SU-DHL-6 (cell line): Measurements from ENCODE around the gene ALK.

Experiments
- H2AFZ ChIP-seq: fragments of 200-600 bp; sonication (generic); 2 replicates; pipeline ENCODE4 v1.6.1; 2014; ENCODE audit warnings: low read depth, mild to moderate bottlenecking, moderate library complexity, mixed read lengths, antibody characterized with exemption, low read length; ENCODE audit not compliant: severe bottlenecking
- H3F3A ChIP-seq: fragments of 200-600 bp; shearing (Covaris generic); 2 replicates; pipeline ENCODE4 v1.6.0; 2016; ENCODE audit warnings: antibody characterized with exemption, mild to moderate bottlenecking; ENCODE audit not compliant: insufficient read depth
- H3K27ac ChIP-seq: fragments of 200-600 bp; sonication (generic); 2 replicates; pipeline ENCODE4 v1.5.1; 2016; ENCODE audit warnings: low read depth, mild to moderate bottlenecking, low read length, moderate library complexity, mixed read lengths
- H3K27me3 ChIP-seq: fragments of 200-600 bp; sonication (generic), shearing (Covaris generic); 2 replicates; pipeline ENCODE4 v1.6.0; 2014; ENCODE audit warnings: mild to moderate bottlenecking, low read length
- H3K36me3 ChIP-seq: fragments of 200-600 bp; sonication (generic); 2 replicates; pipeline ENCODE4 v1.6.1; 2014; ENCODE audit warnings: mild to moderate bottlenecking, low read length, mixed read lengths
- H3K4me2 ChIP-seq: fragments of 300-600, 200-600 bp; shearing (Covaris generic), sonication (generic); 2 replicates; pipeline ENCODE4 v1.6.0; 2014; ENCODE audit warnings: low read length, low read depth, mild to moderate bottlenecking; ENCODE audit not compliant: poor library complexity, severe bottlenecking
- H3K4me3 ChIP-seq: fragments of 200-600 bp; sonication (generic); 2 replicates; pipeline ENCODE4 v1.5.1; 2014; ENCODE audit warnings: antibody characterized with exemption, low read length, mild to moderate bottlenecking, mixed read lengths; ENCODE audit not compliant: insufficient read depth, poor library complexity, severe bottlenecking
- H3K79me2 ChIP-seq: fragments of 200-600 bp; sonication (generic); 2 replicates; pipeline ENCODE4 v1.6.1; 2014; ENCODE audit warnings: mild to moderate bottlenecking, low read length, moderate library complexity; ENCODE audit not compliant: insufficient read depth
- H3K9ac ChIP-seq: fragments of 200-600 bp; sonication (generic); 2 replicates; pipeline ENCODE4 v1.7.0; 2014; ENCODE audit warnings: mild to moderate bottlenecking, low read length
- H3K9me2 ChIP-seq: fragments of 200-600 bp; sonication (generic); replicated peaks from 2 replicates; pipeline ENCODE4 v1.6.1; 2014; ENCODE audit warnings: low read length; ENCODE audit not compliant: insufficient read depth
- H3K9me3 ChIP-seq: fragments of 200-600 bp; sonication (generic); 2 replicates; pipeline ENCODE4 v1.6.1; 2014; ENCODE audit warnings: low read length, mixed read lengths; ENCODE audit not compliant: insufficient read depth
- H4K20me1 ChIP-seq: fragments of 200-600 bp; sonication (generic); 2 replicates; pipeline ENCODE4 v1.6.1; 2014; ENCODE audit warnings: low read depth, mild to moderate bottlenecking, antibody characterized with exemption, low read length, moderate library complexity, mixed read lengths
- EZH2phosphoT487 ChIP-seq: fragments of 200-600 bp; sonication (generic), shearing (Covaris generic); conservative IDR thresholded peaks from 2 replicates; pipeline ENCODE4 v1.6.1; 2018; ENCODE audit warnings: mild to moderate bottlenecking, antibody characterized with exemption, low read length, moderate library complexity, mixed read lengths
- TF ChIP-seq, protein P1 (sequence below): fragments of 200-600 bp; sonication (generic); IDR thresholded peaks from one replicate; pipeline ENCODE4 v1.5.1; 2017; ENCODE audit warnings: antibody characterized with exemption, mild to moderate bottlenecking, low read length, moderate library complexity; ENCODE audit not compliant: insufficient read depth, poor library complexity, severe bottlenecking

ALK gene

GRCh38 chr2:29766191-29766590 is 155.2 kb downstream of the ALK start:
- TF ChIP-seq, protein P1, sequence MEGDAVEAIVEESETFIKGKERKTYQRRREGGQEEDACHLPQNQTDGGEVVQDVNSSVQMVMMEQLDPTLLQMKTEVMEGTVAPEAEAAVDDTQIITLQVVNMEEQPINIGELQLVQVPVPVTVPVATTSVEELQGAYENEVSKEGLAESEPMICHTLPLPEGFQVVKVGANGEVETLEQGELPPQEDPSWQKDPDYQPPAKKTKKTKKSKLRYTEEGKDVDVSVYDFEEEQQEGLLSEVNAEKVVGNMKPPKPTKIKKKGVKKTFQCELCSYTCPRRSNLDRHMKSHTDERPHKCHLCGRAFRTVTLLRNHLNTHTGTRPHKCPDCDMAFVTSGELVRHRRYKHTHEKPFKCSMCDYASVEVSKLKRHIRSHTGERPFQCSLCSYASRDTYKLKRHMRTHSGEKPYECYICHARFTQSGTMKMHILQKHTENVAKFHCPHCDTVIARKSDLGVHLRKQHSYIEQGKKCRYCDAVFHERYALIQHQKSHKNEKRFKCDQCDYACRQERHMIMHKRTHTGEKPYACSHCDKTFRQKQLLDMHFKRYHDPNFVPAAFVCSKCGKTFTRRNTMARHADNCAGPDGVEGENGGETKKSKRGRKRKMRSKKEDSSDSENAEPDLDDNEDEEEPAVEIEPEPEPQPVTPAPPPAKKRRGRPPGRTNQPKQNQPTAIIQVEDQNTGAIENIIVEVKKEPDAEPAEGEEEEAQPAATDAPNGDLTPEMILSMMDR: no peak
- no peak for TF ChIP-seq EZH2phosphoT487
- Histone ChIP-seq H3K9me2 (no peaks in the 10 kb centered on the region), H3K79me2 (no peaks in the 10 kb centered on the region), H3K4me3 (no peak overlapping the region), H3K4me2 (no peak overlapping the region), H4K20me1 (no peaks in the 10 kb centered on the region), H3K9me3 (no peaks in the 10 kb centered on the region), H3K9ac (no peak overlapping the region), H3K27me3 (no peaks in the 10 kb centered on the region), H3F3A (no peaks in the 10 kb centered on the region), H3K36me3 (no peaks in the 10 kb centered on the region), H2AFZ (no peak overlapping the region), H3K27ac (no peak overlapping the region)

DNA sequence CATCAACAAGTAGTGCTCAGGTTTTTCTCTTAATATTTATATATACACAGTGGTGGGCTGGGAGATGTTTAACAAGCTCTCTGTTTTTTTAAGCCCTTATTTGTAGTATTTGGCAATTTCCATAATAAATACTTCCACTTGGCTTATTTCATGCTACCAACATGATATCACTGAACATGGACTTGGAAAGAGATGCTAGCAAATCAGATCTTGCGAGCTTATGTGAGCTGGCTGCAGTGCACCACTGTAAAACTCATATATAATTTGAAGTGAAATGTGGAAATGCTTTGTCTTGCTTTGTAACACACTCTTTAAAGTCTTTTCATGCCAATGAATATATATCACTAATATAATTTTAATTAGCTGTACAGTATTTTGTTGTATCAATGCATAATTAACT is 155.7 kb downstream of the ALK start:
- Histone ChIP-seq H3K9me2 (no peaks in the 10 kb centered on the region), H3K27ac (no peak overlapping the region), H3K4me2 (no peak overlapping the region), H3K36me3 (no peaks in the 10 kb centered on the region), H3K9ac (no peak overlapping the region), H2AFZ (no peak overlapping the region), H3F3A (no peaks in the 10 kb centered on the region), H3K4me3 (no peak overlapping the region), H3K9me3 (no peaks in the 10 kb centered on the region), H3K27me3 (no peaks in the 10 kb centered on the region), H3K79me2 (no peaks in the 10 kb centered on the region), H4K20me1 (no peaks in the 10 kb centered on the region)
- TF ChIP-seq, protein P1: no peak
- no peak for TF ChIP-seq EZH2phosphoT487

DNA sequence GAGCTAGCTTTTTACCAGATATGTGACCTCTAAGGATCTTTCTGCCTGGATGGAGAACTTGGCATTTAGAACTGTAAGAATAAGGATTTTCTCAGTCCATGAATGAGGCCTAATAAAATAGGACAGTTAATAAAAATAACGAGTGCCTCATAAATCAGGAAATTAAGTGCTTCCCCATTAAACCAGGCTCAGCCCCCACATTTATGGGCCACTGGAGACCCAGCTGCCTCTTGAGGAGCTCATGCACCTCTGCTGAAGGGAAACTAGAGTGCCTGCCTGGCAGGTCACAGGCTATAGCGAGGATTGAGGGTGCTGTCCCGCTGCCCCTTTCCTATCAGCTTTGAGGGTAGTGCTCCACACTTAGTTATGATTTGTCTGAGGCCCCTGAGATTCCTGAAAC is 158.0 kb downstream of the ALK start:
- Histone ChIP-seq H3K4me2 (no peak overlapping the region), H3K9ac (no peak overlapping the region)
- TF ChIP-seq, protein P1: no peak
- no peak for TF ChIP-seq EZH2phosphoT487

More for the DNA sequence above, 158.0 kb downstream of the ALK start:
- no peaks in the 10 kb centered on the region for H3K36me3 ChIP-seq
- H3K4me3 ChIP-seq: no peak overlapping the region
- H3K27me3 ChIP-seq: no peaks in the 10 kb centered on the region
- no peaks in the 10 kb centered on the region for H3K79me2 ChIP-seq
- H3F3A ChIP-seq: no peaks in the 10 kb centered on the region
- H2AFZ ChIP-seq: no peak overlapping the region
- H3K27ac ChIP-seq: no peak overlapping the region
- H3K9me2 ChIP-seq: no peaks in the 10 kb centered on the region
- H4K20me1 ChIP-seq: no peaks in the 10 kb centered on the region
- H3K9me3 ChIP-seq: no peaks in the 10 kb centered on the region
